ENCODE measurements around the gene DCDC1. TPM values are rescaled to one million over a fixed set of nuclear protein-coding genes. Genes with fewer than 3 reads are reported as not detected.

Gene DCDC1
- total RNA-seq, 1 experiment from 2014 or later: 0.22 TPM

- H3K9me3 Mint-ChIP-seq: no peaks in the 10 kb centered on the region
- ATAC-seq: no peak
- H3K4me3 Mint-ChIP-seq: no peak overlapping the region
- no peak for DNase-seq (ENCODE audit: low spot score)
- H3K27me3 Mint-ChIP-seq (ENCODE audit: low read depth): no peaks in the 10 kb centered on the region; the same call in 1 of the 2 replicates
- CTCF ChIA-PET: no interaction called here
- peaks cover 10% of the 10 kb centered on the region for H3K4me1 Mint-ChIP-seq
- POLR2A ChIA-PET: no interaction called here
- no peak for TF ChIP-seq TEAD4 (CRISPR knock-in tag; IDR thresholded peaks at IDR 0.05)
- no peak for TF ChIP-seq SMAD4 (CRISPR knock-in tag; IDR thresholded peaks at IDR 0.05)
- TF ChIP-seq ZNF263 (CRISPR knock-in tag; IDR thresholded peaks at IDR 0.05; ENCODE audit: low read depth): no peak
- no peak for TF ChIP-seq PRDM15 (CRISPR knock-in tag; IDR thresholded peaks at IDR 0.05)
- no peak for TF ChIP-seq FOXJ3 (CRISPR knock-in tag; IDR thresholded peaks at IDR 0.05; ENCODE audit: borderline replicate concordance)
- no peak for TF ChIP-seq ZNF232 (CRISPR knock-in tag; IDR thresholded peaks at IDR 0.05)
- no peak for TF ChIP-seq IRF2 (CRISPR knock-in tag; IDR thresholded peaks at IDR 0.05; ENCODE audit: borderline replicate concordance, low read depth)
- TF ChIP-seq E2F4 (CRISPR knock-in tag; IDR thresholded peaks at IDR 0.05; ENCODE audit: borderline replicate concordance, low read depth): no peak
- no peaks in the 10 kb centered on the region for H3K36me3 Mint-ChIP-seq
- H3K27ac Mint-ChIP-seq: no peak overlapping the region
Measured at GRCh38 chr11:31366795-31367194, 2.7 kb downstream of the DCDC1 start.

GRCh38 chr11:31361743-31362142, 7.8 kb downstream of the DCDC1 start:
- Mint-ChIP-seq H3K27me3 (ENCODE audit: low read depth) (no peaks in the 10 kb centered on the region; the same call in 1 of the 2 replicates), H3K27ac (no peak overlapping the region), H3K4me3 (no peak overlapping the region), H3K36me3 (no peaks in the 10 kb centered on the region), H3K4me1 (no peaks in the 10 kb centered on the region), H3K9me3 (no peaks in the 10 kb centered on the region)
- ChIA-PET POLR2A (no interaction called here), CTCF (no interaction called here)
- no peak for DNase-seq (ENCODE audit: low spot score)
- TF ChIP-seq ETV6 (CRISPR knock-in tag; IDR thresholded peaks at IDR 0.05) (no peak), NR2C2 (CRISPR knock-in tag; IDR thresholded peaks at IDR 0.05) (no peak), ZNF232 (CRISPR knock-in tag; IDR thresholded peaks at IDR 0.05) (no peak)
- ATAC-seq: no peak

GRCh38 chr11:31355817-31356216, 13.7 kb downstream of the DCDC1 start:
- H3K4me1 Mint-ChIP-seq: peaks cover 8% of the 10 kb centered on the region
- no peak for DNase-seq (ENCODE audit: low spot score)
- no peak for ATAC-seq
- ChIA-PET POLR2A (no interaction called here), CTCF (interaction anchor here (2.2 kb wide), 1 partner anchor 15 kb away, joined by 6 read pairs; no protein-coding TSS in a partner anchor)
- TF ChIP-seq JAZF1 (CRISPR knock-in tag; IDR thresholded peaks at IDR 0.05): no peak
- no peak for TF ChIP-seq ZBTB43 (CRISPR knock-in tag; IDR thresholded peaks at IDR 0.05)
- no peak for TF ChIP-seq ZNF219 (CRISPR knock-in tag; IDR thresholded peaks at IDR 0.05; ENCODE audit: borderline replicate concordance)
- TF ChIP-seq GTF2I (CRISPR knock-in tag; conservative IDR thresholded peaks at IDR 0.05): no peak
- TF ChIP-seq MAX (CRISPR knock-in tag; IDR thresholded peaks at IDR 0.05): no peak
- no peak for TF ChIP-seq IRF2 (CRISPR knock-in tag; IDR thresholded peaks at IDR 0.05; ENCODE audit: borderline replicate concordance, low read depth)
- TF ChIP-seq E2F1 (CRISPR knock-in tag; IDR thresholded peaks at IDR 0.05): no peak
- no peak overlapping the region for H3K27ac Mint-ChIP-seq
- H3K27me3 Mint-ChIP-seq (ENCODE audit: low read depth): no peaks in the 10 kb centered on the region; the same call in 1 of the 2 replicates
- no peak overlapping the region for H3K4me3 Mint-ChIP-seq
- no peaks in the 10 kb centered on the region for H3K9me3 Mint-ChIP-seq
- H3K36me3 Mint-ChIP-seq: no peaks in the 10 kb centered on the region

Measured in WTC11 (cell line).